Activated CD4-positive, alpha-beta memory T cell treated with anti-CD3 and anti-CD28 coated beads, Interleukin-2, amount 10 ng/mL, durations not matched to agents 7 days and 5 days (primary cell): ENCODE results near the gene CROCC. TPM values are rescaled to one million over a fixed set of nuclear protein-coding genes. Genes with fewer than 3 reads are reported as not detected.

Source experiments
- total RNA-seq, 2 experiments: library from RNA; stranded (reverse); gene quantifications; one replicate each; pipeline ENCODE4 v1.2.3, GENCODE V29; 2021

The CROCC gene
- total RNA-seq, 2 experiments from 2014 or later: 18.3 to 18.8 TPM

Other genes starting within 250 kb of the CROCC start
- gene RNU1-4, start 181.4 kb upstream of the CROCC start, total RNA-seq: 1,000 to 10,000 TPM; 1,570 to 1,691 TPM
- gene RNU1-2, start 26.0 kb upstream of the CROCC start, total RNA-seq: 1,000 to 10,000 TPM; 1,570 to 1,691 TPM
- under 1 TPM in 1 of 2 experiments, not detected in 1; 0.25 TPM for gene MFAP2, start 58.7 kb downstream of the CROCC start, total RNA-seq
- 10 to 100 TPM; 65.4 to 72.8 TPM for gene ATP13A2, start 90.0 kb downstream of the CROCC start, total RNA-seq
- 10 to 100 TPM; 90.9 to 91.3 TPM for gene SDHB, start 132.1 kb downstream of the CROCC start, total RNA-seq
- gene PADI2, start 197.5 kb downstream of the CROCC start, total RNA-seq: not detected